Measurements from ENCODE around the gene APOLD1. TPM values are rescaled to one million over a fixed set of nuclear protein-coding genes. Genes with fewer than 3 reads are reported as not detected.

The APOLD1 gene
- total and polyA plus RNA-seq, 4 experiments from 2014 or later = 0.38 to 4.3 (median 1.9) TPM

DNA sequence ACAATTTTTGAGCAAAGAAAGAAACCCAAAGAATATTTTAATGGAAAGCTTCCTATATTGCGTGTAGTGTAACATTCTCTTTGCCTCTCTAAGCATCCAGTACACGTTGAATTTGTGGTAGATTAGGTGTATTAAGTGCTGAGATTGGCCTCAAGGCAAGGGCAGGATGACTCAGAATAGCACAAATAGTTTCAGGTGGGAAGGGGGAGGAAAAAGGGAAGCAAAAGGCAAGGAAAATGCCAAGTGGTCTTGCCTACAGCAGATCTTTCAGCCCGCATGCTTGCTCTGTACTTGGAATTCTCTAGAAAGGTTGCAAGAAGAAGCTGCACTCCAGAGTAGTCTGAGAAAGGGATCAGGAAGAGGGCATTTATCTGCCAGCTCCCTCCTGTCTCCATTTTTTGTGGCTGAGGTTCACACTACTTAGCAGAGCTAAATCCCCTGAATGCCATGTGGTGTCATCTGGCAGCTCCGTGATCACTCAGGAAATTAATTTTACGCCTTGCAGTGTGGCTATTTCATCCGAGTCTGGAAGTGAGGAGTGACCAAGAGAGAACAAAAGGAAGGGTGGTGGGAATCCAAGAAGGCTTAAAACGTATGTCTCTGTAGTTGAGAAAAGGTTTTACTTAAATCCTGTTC, 39.8 kb upstream of the APOLD1 start:
- Histone ChIP-seq H3K4me3 (ENCODE audit: low read length in 2 of 2) (no peak overlapping the region), H3K4me1 (ENCODE audit: insufficient read depth, low read length) (peaks cover 12% of the 10 kb centered on the region), H3K9me3 (ENCODE audit: control insufficient read depth in 1 of 2, low read length in 2 of 2) (no peaks in the 10 kb centered on the region), H3K27ac (ENCODE audit: low read depth, low read length) (no peak overlapping the region), H3K36me3 (ENCODE audit: insufficient read depth, low read length) (no peaks in the 10 kb centered on the region), H3K27me3 (ENCODE audit: insufficient read depth, low read length) (no peaks in the 10 kb centered on the region)
- POLR2A ChIA-PET (ENCODE audit: partially characterized antibody) = interaction anchor here (2.8 kb wide), 1 partner anchor 8 kb away, joined by 8 read pairs; no protein-coding TSS in a partner anchor
- no peak for DNase-seq
- no peaks in the 10 kb centered on the region for H3K27me3 Mint-ChIP-seq
- intact Hi-C loops (cut with micrococcal nuclease) = no loop called here
- CTCF ChIA-PET (ENCODE audit: partially characterized antibody) = interaction anchor here (0.7 to 2.8 kb wide), 3 partner anchors 9 to 418 kb away, joined by 3 to 14 read pairs (median 3); no protein-coding TSS in a partner anchor
- H3K36me3 Mint-ChIP-seq = peaks cover 1 to 17% of the 10 kb centered on the region in 2 donors
- no peak overlapping the region for H3K27ac Mint-ChIP-seq
- peaks cover 4 to 26% (median 6%) of the 10 kb centered on the region in 4 donors for H3K4me1 Mint-ChIP-seq
- no peaks in the 10 kb centered on the region for H3K9me3 Mint-ChIP-seq
- H3K4me3 Mint-ChIP-seq = no peak overlapping the region

DNA sequence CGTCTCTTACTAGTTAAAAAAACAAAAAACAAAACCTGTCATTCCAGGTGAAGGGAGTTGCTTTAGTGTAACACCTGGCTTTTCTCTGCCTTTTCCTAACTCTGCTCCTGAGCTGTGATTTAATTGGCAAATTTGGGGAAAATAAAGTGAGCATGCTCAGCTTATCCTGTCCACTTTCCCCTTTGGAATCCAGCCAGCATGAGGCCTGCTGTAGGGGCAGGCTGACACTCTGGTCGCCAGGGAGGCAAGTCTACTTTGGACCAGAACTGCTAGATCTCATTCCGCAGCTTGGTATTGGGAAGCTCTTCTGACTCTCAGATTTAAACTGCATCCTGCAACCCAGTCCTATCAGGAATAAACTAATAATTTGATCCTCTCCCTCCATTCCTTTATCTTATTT, 38.2 kb upstream of the APOLD1 start:
- Histone ChIP-seq H3K4me1 (ENCODE audit: insufficient read depth, low read length) (peaks cover under 1% of the 10 kb centered on the region), H3K27ac (ENCODE audit: low read depth, low read length) (no peak overlapping the region), H3K36me3 (ENCODE audit: insufficient read depth, low read length) (no peaks in the 10 kb centered on the region), H3K4me3 (ENCODE audit: low read length in 2 of 2) (no peak overlapping the region), H3K9me3 (ENCODE audit: control insufficient read depth in 1 of 2, low read length in 2 of 2) (no peaks in the 10 kb centered on the region), H3K27me3 (ENCODE audit: insufficient read depth, low read length) (no peaks in the 10 kb centered on the region)
- CTCF ChIA-PET (ENCODE audit: partially characterized antibody) = interaction anchor here (2.8 kb wide), 1 partner anchor 11 kb away, joined by 14 read pairs; no protein-coding TSS in a partner anchor
- Mint-ChIP-seq H3K36me3 (peaks cover 4 to 21% of the 10 kb centered on the region in 2 donors), H3K4me1 (peaks cover 0 to 12% (median 1%) of the 10 kb centered on the region in 4 donors), H3K9me3 (no peaks in the 10 kb centered on the region), H3K27ac (no peak overlapping the region), H3K4me3 (no peak overlapping the region), H3K27me3 (no peaks in the 10 kb centered on the region)
- POLR2A ChIA-PET (ENCODE audit: partially characterized antibody) = interaction anchor here (0.5 to 2.8 kb wide), 4 partner anchors 10 to 117 kb away, joined by 3 to 8 read pairs (median 4); no protein-coding TSS in a partner anchor
- DNase-seq = no peak
- intact Hi-C loops (cut with micrococcal nuclease) = no loop called here

DNA sequence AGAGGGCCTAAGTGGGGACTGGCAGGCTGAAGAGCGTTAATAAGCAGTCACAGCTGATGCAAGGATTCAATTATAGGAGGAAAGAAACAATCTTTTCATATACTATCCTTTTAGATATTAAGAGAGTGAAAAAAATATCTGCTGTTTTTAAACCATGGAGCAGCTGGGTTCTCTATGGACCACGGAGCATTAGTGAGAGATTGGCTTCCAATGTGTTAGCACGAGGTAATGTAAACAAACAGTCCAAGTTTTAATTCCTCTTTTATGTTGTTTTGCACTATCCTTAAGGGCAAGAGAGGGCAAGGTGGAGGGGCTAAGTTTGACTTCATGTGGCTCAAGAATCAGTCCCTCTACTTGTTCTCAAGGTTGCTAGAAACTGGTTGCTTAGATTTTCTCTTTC, 37.4 kb upstream of the APOLD1 start:
- Histone ChIP-seq H3K36me3 (ENCODE audit: insufficient read depth, low read length) (no peaks in the 10 kb centered on the region), H3K4me1 (ENCODE audit: insufficient read depth, low read length) (no peaks in the 10 kb centered on the region), H3K4me3 (ENCODE audit: low read length in 2 of 2) (no peak overlapping the region), H3K27me3 (ENCODE audit: insufficient read depth, low read length) (no peaks in the 10 kb centered on the region), H3K27ac (ENCODE audit: low read depth, low read length) (no peak overlapping the region), H3K9me3 (ENCODE audit: control insufficient read depth in 1 of 2, low read length in 2 of 2) (no peaks in the 10 kb centered on the region)
- H3K4me3 Mint-ChIP-seq = no peak overlapping the region
- CTCF ChIA-PET (ENCODE audit: partially characterized antibody) = interaction anchor here (1.1 kb wide), 1 partner anchor 11 kb away, joined by 6 read pairs; no protein-coding TSS in a partner anchor
- DNase-seq = no peak
- intact Hi-C loops (cut with micrococcal nuclease) = no loop called here
- peak overlapping the region in 3 of 7 donors; percentile 16 to 73 (median 31) for H3K27ac Mint-ChIP-seq
- H3K4me1 Mint-ChIP-seq = peaks cover 0 to 10% (median 1%) of the 10 kb centered on the region in 4 donors
- no peaks in the 10 kb centered on the region for H3K9me3 Mint-ChIP-seq
- POLR2A ChIA-PET (ENCODE audit: partially characterized antibody) = interaction anchor here (0.6 to 1.0 kb wide), 2 partner anchors 9 to 117 kb away, joined by 3 read pairs; no protein-coding TSS in a partner anchor
- H3K27me3 Mint-ChIP-seq = no peaks in the 10 kb centered on the region
- H3K36me3 Mint-ChIP-seq = peaks cover 4 to 19% of the 10 kb centered on the region in 2 donors

DNA sequence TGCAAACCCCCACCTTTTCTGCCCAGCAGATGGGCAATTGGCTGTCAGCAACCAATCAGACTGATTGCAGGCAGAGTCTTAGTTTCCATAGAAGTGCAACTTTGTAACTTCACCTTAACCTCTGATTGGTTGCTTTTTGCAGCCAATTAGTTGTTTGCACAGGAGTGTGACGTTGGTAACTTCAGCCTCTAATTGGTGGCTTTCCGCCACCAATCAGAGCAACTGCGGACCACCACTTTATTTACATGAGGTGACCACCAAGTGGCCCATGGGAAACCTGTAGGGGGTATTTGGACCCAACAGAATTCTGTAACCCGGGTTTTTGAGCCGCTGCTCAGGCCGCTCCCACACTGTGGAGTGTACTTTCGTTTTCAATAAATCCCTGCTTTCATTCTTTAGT, 36.0 kb upstream of the APOLD1 start:
- intact Hi-C loops (cut with micrococcal nuclease) = no loop called here
- no peaks in the 10 kb centered on the region for H3K27me3 ChIP-seq (ENCODE audit: insufficient read depth, low read length)
- no peak for DNase-seq
- no peaks in the 10 kb centered on the region for H3K27me3 Mint-ChIP-seq
- H3K4me3 Mint-ChIP-seq = no peak overlapping the region
- peaks cover 4 to 13% of the 10 kb centered on the region in 2 donors for H3K36me3 Mint-ChIP-seq
- H3K9me3 Mint-ChIP-seq = no peaks in the 10 kb centered on the region
- ChIA-PET CTCF (ENCODE audit: partially characterized antibody) (no interaction called here), POLR2A (ENCODE audit: partially characterized antibody) (no interaction called here)
- H3K9me3 ChIP-seq (ENCODE audit: control insufficient read depth in 1 of 2, low read length in 2 of 2) = no peaks in the 10 kb centered on the region
- no peak overlapping the region for H3K27ac Mint-ChIP-seq
- H3K36me3 ChIP-seq (ENCODE audit: insufficient read depth, low read length) = no peaks in the 10 kb centered on the region
- H3K4me3 ChIP-seq (ENCODE audit: low read length in 2 of 2) = no peak overlapping the region
- H3K4me1 Mint-ChIP-seq = peaks cover 0 to 8% (median 1%) of the 10 kb centered on the region in 4 donors
- no peaks in the 10 kb centered on the region for H3K4me1 ChIP-seq (ENCODE audit: insufficient read depth, low read length)
- H3K27ac ChIP-seq (ENCODE audit: low read depth, low read length) = no peak overlapping the region

DNA sequence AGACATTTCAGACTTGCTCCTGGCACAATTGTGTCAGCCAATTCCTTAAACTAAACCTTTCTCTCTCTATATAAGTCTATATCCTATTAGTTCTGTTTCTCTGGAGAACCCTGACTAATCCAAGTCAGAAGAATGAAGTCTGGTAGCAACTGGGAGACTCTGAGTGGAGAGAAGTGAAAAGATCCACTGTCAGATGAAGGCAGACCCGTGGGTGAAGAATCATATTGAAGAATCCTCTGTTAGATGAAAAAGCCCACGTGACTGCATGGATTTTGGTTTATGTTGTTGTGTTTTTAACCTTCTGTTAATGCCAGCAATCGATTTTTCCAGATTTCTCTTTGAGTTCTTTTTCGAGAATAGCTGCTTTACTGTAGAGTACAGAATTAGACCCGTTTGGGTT, 29.5 kb upstream of the APOLD1 start:
- ChIA-PET POLR2A (ENCODE audit: partially characterized antibody) (interaction anchor here (2.2 kb wide), 1 partner anchor 19 kb away, joined by 6 read pairs; no protein-coding TSS in a partner anchor), CTCF (ENCODE audit: partially characterized antibody) (no interaction called here)
- peaks cover 2% of the 10 kb centered on the region in 2 donors for H3K36me3 Mint-ChIP-seq
- no peaks in the 10 kb centered on the region for H3K4me1 ChIP-seq (ENCODE audit: insufficient read depth, low read length)
- H3K27ac Mint-ChIP-seq = peak overlapping the region in 1 of 7 donors; percentile 26
- no peaks in the 10 kb centered on the region for H3K4me1 Mint-ChIP-seq
- H3K36me3 ChIP-seq (ENCODE audit: insufficient read depth, low read length) = no peaks in the 10 kb centered on the region
- H3K9me3 Mint-ChIP-seq = no peaks in the 10 kb centered on the region
- no peak overlapping the region for H3K27ac ChIP-seq (ENCODE audit: low read depth, low read length)
- H3K9me3 ChIP-seq (ENCODE audit: control insufficient read depth in 1 of 2, low read length in 2 of 2) = no peaks in the 10 kb centered on the region
- no peaks in the 10 kb centered on the region for H3K27me3 ChIP-seq (ENCODE audit: insufficient read depth, low read length)
- no peak overlapping the region for H3K4me3 ChIP-seq (ENCODE audit: low read length in 2 of 2)
- intact Hi-C loops (cut with micrococcal nuclease) = no loop called here
- H3K27me3 Mint-ChIP-seq = no peaks in the 10 kb centered on the region
- DNase-seq = no peak
- H3K4me3 Mint-ChIP-seq = no peak overlapping the region

DNA sequence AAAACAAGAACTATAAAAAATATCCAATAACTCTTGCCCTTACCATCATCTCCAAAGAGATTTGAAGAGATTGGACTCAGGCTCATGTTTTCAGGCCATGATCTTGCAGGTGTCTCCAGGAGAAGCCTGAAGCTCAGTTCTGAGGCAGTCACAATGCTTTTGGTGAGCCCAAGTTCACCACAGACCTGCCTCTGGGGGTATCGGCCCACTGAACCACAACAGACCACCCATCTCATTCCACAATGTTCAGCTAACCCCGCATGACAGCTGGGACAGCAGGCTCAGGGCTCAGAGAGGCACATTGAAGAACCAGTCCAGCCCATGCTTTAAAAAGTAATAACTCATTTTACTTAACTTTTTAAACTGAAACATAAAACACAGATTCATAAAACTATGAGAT, 28.3 kb upstream of the APOLD1 start:
- intact Hi-C loops (cut with micrococcal nuclease) = no loop called here
- Mint-ChIP-seq H3K27ac (peak overlapping the region in 1 of 7 donors; percentile 53), H3K4me1 (no peaks in the 10 kb centered on the region), H3K4me3 (no peak overlapping the region), H3K9me3 (no peaks in the 10 kb centered on the region), H3K36me3 (peaks cover 2 to 6% of the 10 kb centered on the region in 2 donors), H3K27me3 (no peaks in the 10 kb centered on the region)
- Histone ChIP-seq H3K27ac (ENCODE audit: low read depth, low read length) (no peak overlapping the region), H3K9me3 (ENCODE audit: control insufficient read depth in 1 of 2, low read length in 2 of 2) (no peaks in the 10 kb centered on the region), H3K4me3 (ENCODE audit: low read length in 2 of 2) (no peak overlapping the region), H3K27me3 (ENCODE audit: insufficient read depth, low read length) (no peaks in the 10 kb centered on the region), H3K4me1 (ENCODE audit: insufficient read depth, low read length) (no peaks in the 10 kb centered on the region), H3K36me3 (ENCODE audit: insufficient read depth, low read length) (no peaks in the 10 kb centered on the region)
- ChIA-PET CTCF (ENCODE audit: partially characterized antibody) (no interaction called here), POLR2A (ENCODE audit: partially characterized antibody) (interaction anchor here (2.2 kb wide), 1 partner anchor 21 kb away, joined by 6 read pairs; no protein-coding TSS in a partner anchor)
- DNase-seq = no peak

DNA sequence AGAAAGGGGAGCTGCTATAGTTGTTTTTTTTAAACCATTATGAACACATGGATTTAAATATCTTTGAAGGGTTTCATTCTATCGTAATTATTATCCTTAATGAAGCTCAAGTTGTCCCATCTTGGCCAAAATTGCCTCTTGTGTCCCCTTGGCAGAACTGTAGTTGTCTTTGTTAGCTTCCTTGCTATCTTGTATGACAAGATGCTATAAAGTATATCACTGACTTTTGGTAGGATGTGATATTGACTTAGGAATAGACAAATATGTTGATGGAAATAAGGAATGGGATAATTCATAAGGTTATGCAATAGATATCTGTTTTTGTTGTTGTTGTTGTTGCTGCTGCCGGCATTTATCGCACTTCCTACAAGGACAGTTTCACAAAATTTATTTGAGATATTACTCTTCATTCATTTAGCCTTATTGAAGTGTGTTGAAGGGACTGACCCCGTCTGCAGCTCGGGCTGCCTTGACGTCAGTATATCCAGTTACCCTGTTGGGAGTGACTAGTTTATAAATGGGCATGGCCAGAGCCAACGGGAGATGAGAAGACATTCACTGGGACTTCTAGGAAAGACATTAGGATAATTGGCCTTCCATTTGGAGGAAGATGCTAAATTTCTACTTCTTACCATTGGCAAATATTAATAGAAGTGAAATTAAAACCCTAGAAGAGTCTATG, 26.1 kb upstream of the APOLD1 start:
- Mint-ChIP-seq H3K27ac (no peak overlapping the region), H3K4me3 (no peak overlapping the region), H3K36me3 (peaks cover 2 to 7% of the 10 kb centered on the region in 2 donors), H3K4me1 (no peaks in the 10 kb centered on the region), H3K27me3 (no peaks in the 10 kb centered on the region), H3K9me3 (no peaks in the 10 kb centered on the region)
- POLR2A ChIA-PET (ENCODE audit: partially characterized antibody) = no interaction called here
- no peaks in the 10 kb centered on the region for H3K27me3 ChIP-seq (ENCODE audit: insufficient read depth, low read length)
- DNase-seq = no peak
- no peaks in the 10 kb centered on the region for H3K9me3 ChIP-seq (ENCODE audit: control insufficient read depth in 1 of 2, low read length in 2 of 2)
- CTCF ChIA-PET (ENCODE audit: partially characterized antibody) = interaction anchor here (1.0 kb wide), 1 partner anchor 128 kb away, joined by 4 read pairs; no protein-coding TSS in a partner anchor
- H3K27ac ChIP-seq (ENCODE audit: low read depth, low read length) = no peak overlapping the region
- intact Hi-C loops (cut with micrococcal nuclease) = no loop called here
- no peaks in the 10 kb centered on the region for H3K4me1 ChIP-seq (ENCODE audit: insufficient read depth, low read length)
- no peaks in the 10 kb centered on the region for H3K36me3 ChIP-seq (ENCODE audit: insufficient read depth, low read length)
- no peak overlapping the region for H3K4me3 ChIP-seq (ENCODE audit: low read length in 2 of 2)

Data from CD4-positive, alpha-beta memory T cell (primary cell).